NCI-H2107 (cell line): ENCODE measurements around the gene NEK4.
"Not testable (repeated sequence)": the region's sequence is repeated elsewhere in the genome, so short reads cannot be mapped to it uniquely, and the experiment has no call there.

Experiments
- DNase-seq: peaks from one replicate; lab custom pipeline; 2025; lab: John Stamatoyannopoulos, UW

Gene NEK4

GRCh38 chr3:52777959-52778805, 7.4 kb upstream of the NEK4 start:
- DNase-seq: no peak

GRCh38 chr3:52777127-52777958, 6.6 kb upstream of the NEK4 start, which contains the start of gene ITIH1:
ITIH1 (plus strand) TSS chr3:52777599; CDS start chr3:52777616, 17 bp downstream.
- no peak for DNase-seq

DNA sequence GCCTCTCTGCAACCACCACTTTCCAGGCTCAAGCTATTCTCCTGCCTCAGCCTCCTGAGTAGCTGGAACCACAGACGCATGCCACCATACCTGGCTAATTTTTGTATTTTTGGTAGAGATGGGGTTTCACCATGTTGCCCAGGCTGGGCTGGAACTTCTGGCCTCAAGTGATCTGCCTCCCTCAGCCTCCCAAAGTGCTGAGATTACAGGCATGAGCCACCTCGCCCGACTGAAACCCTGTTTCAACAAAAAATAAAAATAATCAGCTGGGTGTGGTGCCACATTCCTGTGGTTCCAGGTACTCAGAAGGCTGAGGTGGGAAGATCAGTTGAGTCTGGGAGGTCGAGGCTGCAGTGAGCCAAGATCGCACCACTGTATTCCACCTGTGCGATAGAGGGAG, 5.7 kb upstream of the NEK4 start:
- not testable (repeated sequence) for DNase-seq

DNA sequence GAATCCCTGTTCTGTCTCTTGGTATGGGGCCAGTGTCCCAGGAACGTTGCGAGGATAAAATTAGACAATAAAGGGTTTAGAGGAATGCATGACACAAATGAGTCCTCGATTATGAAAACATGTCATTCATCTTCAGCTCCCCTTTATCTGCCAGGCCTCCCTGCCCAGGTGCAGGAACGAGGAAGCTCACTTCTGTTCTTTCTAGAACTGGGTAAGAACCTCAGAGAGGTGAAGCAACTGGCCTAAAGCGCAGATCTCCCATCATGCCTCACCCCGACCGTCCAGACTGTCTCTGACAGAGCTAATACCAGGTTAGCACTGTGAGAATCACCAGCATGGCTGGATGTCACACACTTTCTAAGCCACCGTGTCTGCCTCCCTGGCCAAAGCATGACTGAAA, 5.1 kb upstream of the NEK4 start:
- no peak for DNase-seq

- DNase-seq: peak; percentile 19
Observed at GRCh38 chr3:52774901-52775864, 4.4 kb upstream of the NEK4 start.

DNA sequence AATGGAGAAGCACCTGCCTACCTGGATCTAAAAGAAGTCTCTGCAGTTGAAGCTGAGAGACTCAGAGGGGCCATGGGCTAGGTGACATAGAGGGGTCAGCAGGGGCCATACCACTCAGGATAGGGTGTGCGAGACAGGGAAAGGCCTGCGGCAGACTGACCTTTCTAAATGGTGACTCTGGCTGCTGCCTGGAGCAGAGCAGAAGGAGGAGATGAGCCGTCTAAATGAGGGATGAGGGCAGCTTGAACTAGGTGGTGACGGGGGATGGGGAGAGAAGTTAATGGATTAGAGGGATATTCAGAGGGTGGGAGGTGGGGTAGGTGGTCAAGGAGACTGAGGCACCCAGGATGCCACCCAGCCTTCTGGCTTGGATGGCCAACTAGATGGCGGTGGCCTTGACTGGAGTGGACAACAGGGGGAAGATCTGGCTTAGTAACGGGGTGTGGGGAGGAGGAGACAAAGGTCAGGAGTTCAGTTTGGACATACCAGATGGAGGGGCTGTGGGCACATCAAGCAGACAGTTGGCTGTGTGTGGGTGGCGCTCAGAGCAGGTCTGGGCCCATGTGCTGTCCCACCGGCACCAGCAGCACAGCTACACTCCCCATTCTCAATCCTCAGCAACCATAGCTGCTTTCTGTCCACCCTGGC, 3.5 kb upstream of the NEK4 start:
- no peak for DNase-seq

- no peak for DNase-seq
Observed at GRCh38 chr3:52773361-52774065, 2.8 kb upstream of the NEK4 start.

GRCh38 chr3:52771702-52772101, 962 bp upstream of the NEK4 start:
- no peak for DNase-seq

DNA sequence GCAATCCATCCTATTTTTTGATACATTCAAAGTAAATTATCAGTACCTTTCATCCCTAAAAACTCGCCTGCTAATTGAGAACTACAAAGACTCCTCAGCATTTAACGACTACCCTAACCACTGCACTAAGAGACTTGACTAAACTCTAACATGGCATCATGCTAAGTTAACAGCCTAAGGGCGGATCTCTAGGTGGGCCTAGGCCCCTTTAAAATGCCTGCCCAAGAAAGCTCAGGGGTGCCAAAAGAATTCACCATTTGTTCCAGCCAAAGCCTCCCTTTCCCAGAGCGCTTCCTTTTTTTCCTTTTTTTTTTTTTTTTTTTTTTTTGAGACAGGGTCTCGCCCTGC, 568 bp upstream of the NEK4 start:
- no peak for DNase-seq

DNA sequence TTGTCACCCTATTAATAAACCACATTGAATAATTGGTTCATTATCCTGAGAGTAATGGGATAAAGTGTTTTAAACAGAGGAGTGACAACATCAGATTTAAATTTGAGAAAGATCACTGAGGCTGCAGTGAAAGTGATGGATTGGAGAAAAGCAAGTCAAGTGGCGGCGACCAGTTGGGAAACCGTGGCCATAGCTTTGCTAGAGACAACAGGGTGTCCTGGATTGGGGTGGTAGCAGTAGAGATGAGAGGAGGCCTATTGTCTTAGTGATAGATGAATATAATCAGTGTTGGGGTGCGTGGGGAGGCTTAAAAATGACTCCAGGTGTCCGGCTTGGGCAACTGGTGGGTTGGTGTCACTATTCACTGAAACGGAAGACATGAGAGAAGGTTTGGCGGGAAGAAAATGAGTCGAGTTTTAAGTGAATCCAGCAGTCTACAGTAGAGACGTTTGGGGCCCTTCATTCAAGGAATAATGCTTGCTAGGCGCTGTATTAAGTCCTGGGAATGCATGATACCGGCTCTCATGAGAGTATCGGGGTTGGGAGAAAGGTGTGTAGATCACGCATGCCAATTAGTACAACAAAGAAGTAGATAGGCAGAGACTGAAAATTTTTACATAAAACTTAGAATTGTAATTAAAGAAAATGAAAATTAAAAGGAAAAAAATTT, 819 bp downstream of the NEK4 start:
- no peak for DNase-seq

DNA sequence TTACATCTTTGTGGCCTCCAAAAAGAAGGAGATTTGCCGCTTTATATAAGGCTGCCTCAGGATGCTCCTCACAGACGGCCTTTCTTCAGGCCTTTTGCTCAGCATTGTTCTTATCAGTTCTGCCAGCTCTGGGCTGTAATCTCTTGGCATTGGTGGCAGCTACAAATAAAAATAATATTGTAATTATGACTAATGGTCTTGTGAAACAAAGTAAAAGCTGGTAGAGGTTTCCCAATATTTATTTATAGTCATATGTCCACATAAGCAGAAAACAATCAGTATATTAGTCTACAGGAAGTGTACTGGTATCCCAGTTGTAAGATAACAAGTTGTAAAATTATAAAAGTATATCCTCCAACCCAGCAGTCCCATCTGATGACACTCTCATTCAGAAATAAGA, 7.3 kb downstream of the NEK4 start:
- DNase-seq: no peak

- DNase-seq: no peak
Observed at GRCh38 chr3:52756141-52756540, 14.6 kb downstream of the NEK4 start.

DNA sequence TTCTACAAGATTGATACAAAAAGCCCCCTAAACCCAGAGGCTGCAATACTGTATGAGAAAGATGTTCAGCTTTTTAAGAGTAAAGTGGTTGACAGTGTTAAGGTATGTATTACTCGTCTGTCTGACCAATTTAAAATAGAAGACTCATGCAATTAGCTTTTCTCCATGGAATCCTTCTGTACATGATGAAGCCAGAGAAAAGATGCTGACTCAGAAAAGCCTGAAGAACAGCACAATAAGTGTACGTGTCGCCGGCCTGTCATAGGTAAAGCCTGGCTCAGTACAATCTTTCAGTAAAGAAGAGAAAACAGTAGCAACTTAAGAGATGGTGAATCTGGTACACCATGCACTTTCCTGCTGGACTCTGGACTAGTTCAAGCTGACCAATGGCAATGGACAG, 16.4 kb downstream of the NEK4 start:
- no peak for DNase-seq

DNA sequence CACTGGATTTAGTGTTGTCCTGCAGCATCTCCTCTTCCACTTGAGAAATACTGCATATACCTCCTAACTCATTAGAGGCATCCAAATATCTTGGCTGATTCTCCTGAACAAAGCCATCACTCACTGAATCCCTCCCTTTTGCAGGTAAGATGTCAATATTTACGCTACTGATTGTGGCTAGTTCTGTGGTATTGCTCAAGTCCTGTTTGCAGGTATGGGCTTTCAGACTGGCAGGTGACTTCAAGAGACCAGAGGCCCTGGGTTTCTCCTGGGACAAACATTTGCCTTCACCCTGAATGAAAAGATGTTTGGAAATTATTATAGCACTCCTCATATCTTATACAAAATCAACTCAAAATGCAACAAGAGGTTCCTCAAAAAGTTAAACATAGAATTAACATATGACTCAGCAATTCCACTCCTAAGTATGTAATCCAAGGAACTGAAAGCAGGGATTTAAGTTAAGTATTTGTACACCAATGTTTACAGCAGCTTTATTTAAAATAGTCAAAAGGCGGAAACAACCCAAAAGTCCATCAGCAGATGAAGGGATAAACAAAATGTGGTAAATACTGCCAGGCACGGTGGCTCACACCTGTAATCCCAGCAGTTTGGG, 18.6 kb downstream of the NEK4 start:
- no peak for DNase-seq

- DNase-seq: no peak
Observed at GRCh38 chr3:52743721-52744120, 27.0 kb downstream of the NEK4 start.

GRCh38 chr3:52743152-52743551, 27.6 kb downstream of the NEK4 start:
- DNase-seq: no peak

GRCh38 chr3:52742418-52743041, 28.2 kb downstream of the NEK4 start:
- DNase-seq: no peak

GRCh38 chr3:52739730-52740129, 31.0 kb downstream of the NEK4 start:
- no peak for DNase-seq

DNA sequence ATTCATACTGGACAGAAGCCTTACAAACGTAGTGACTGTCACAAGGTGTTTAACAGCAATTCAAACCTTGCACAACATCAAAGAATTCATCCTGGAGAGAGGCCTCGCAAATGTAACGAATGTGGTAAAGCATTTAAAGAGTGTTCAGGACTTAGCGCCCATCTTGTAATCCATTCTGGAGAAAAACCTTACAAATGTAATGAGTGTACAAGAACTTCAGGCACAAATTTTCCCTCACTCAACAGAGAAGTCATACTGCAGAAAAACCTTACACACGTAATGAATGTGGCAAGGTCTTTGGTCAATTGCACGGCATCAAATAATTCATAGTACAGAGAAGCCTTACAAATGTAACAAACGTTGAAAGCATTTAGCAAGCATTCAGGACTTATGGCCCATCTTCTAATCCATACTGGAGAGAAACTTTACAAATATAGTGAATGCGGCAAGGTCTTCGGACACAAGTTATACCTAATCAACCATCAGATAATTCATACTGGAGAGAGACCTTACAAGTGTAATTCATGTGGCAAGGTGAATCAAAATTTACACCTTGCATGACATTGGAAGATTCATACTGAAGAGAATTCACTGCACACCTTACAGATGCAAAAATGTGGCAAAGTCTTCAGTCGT, 37.4 kb downstream of the NEK4 start:
- no peak for DNase-seq
